Esophagus (tissue), 2 donors: ENCODE measurements around the gene IL36B. TPM values are rescaled to one million over a fixed set of nuclear protein-coding genes. Genes with fewer than 3 reads are reported as not detected.

Experiments used
- H3K27ac ChIP-seq, 2 donors: one replicate each; pipeline ENCODE4 v1.5.1; 2013; ENCODE audit warnings: low read depth in 2 of 2, mild to moderate bottlenecking in 2 of 2, inconsistent platforms in 1 of 2, low read length in 1 of 2, moderate library complexity in 1 of 2
- H3K27me3 ChIP-seq, 2 donors: one replicate each; pipeline ENCODE4 v1.6.1; 2013; ENCODE audit warnings: low read length in 2 of 2, control low read depth in 1 of 2, mild to moderate bottlenecking in 1 of 2; ENCODE audit not compliant: insufficient read depth in 2 of 2, control insufficient read depth in 1 of 2
- H3K36me3 ChIP-seq, 2 donors: one replicate each; pipeline ENCODE4 v1.6.1; 2013; ENCODE audit warnings: low read length in 1 of 2; ENCODE audit not compliant: control insufficient read depth in 2 of 2, insufficient read depth in 2 of 2
- H3K4me1 ChIP-seq, 2 donors: one replicate each; pipeline ENCODE4 v1.6.1; 2013; ENCODE audit warnings: low read length in 1 of 2; ENCODE audit not compliant: control insufficient read depth in 2 of 2, insufficient read depth in 2 of 2
- H3K4me3 ChIP-seq, 2 donors: one replicate each; pipeline ENCODE4 v1.5.1; 2013; ENCODE audit warnings: low read length in 2 of 2, mild to moderate bottlenecking in 2 of 2, low read depth in 1 of 2, moderate library complexity in 1 of 2
- H3K9me3 ChIP-seq, 2 donors: one replicate each; pipeline ENCODE4 v1.6.1; 2013; ENCODE audit warnings: mild to moderate bottlenecking in 2 of 2, low read depth in 1 of 2, low read length in 1 of 2, moderate library complexity in 1 of 2; ENCODE audit not compliant: control insufficient read depth in 2 of 2, insufficient read depth in 1 of 2
- WGBS, 2 donors: extraction: QIAGEN DNeasy Blood & Tissue Kit; methylation state at CpG; one replicate each; pipeline ENCODE4 v1.1.7; 2013; 5-methylcytosine and 5-hydroxymethylcytosine counted together
- polyA plus RNA-seq, 2 donors: library from polyadenylated mRNA; stranded (reverse); fragments of 200-250 nt; gene quantifications; one replicate each; pipeline ENCODE4 v1.2.3, GENCODE V29; 2013
- donor health status: healthy with polysubstance abuse.
- donor health status: Bipolar disorder and iron deficiency.

The IL36B gene
- polyA plus RNA-seq, 2 donors: 1.5 to 8.8 TPM

DNA sequence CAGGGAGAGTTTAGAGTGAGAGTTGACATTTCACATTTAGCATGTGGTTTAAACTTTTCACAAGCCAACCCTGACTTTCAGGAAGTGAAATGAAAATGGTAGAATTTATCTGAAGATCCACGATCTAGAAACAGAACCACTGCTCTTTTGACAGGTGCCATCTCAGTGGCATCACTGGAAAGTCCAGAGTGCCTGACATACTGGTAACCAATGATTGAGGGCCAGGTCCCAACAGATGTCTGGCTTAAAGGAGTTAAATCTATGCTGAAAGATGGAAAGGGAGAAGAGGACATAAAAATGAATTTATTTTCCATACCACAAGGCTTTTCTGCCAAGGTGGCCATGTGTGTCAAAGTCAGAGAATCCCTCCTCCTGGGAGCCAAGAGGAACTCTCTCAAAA is 72.1 kb downstream of the IL36B start:
- H3K4me1 ChIP-seq: no peaks in the 10 kb centered on the region

DNA sequence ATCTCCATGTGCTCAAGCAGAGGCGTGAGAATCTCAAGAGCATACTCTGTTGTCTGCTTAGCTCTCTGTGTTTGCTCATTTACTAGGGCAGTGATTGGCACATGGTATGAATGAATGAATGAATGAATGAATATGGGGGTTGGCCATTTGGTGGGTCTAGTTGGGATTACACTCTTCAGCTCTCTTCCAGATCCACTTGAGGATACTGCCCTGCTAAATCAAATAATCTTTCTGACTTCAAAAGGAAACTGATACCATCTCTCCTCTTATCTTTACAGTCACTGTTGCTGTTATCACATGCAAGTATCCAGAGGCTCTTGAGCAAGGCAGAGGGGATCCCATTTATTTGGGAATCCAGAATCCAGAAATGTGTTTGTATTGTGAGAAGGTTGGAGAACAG is 72.9 kb downstream of the IL36B start:
- Histone ChIP-seq H3K27ac (no peak overlapping the region), H3K27me3 (no peaks in the 10 kb centered on the region), H3K36me3 (no peaks in the 10 kb centered on the region), H3K4me1 (no peaks in the 10 kb centered on the region), H3K4me3 (no peak overlapping the region), H3K9me3 (no peaks in the 10 kb centered on the region)
- WGBS, 2 donors: 95 to 96% methylated on average over 1 of the region's 1 CpG

More for the DNA sequence above, 72.1 kb downstream of the IL36B start:
- H3K9me3 ChIP-seq: no peaks in the 10 kb centered on the region
- H3K4me3 ChIP-seq: no peak overlapping the region
- no peaks in the 10 kb centered on the region for H3K36me3 ChIP-seq
- no peaks in the 10 kb centered on the region for H3K27me3 ChIP-seq
- no peak overlapping the region for H3K27ac ChIP-seq
- WGBS, 2 donors: 52 to 56% methylated on average over 1 of the region's 1 CpG

DNA sequence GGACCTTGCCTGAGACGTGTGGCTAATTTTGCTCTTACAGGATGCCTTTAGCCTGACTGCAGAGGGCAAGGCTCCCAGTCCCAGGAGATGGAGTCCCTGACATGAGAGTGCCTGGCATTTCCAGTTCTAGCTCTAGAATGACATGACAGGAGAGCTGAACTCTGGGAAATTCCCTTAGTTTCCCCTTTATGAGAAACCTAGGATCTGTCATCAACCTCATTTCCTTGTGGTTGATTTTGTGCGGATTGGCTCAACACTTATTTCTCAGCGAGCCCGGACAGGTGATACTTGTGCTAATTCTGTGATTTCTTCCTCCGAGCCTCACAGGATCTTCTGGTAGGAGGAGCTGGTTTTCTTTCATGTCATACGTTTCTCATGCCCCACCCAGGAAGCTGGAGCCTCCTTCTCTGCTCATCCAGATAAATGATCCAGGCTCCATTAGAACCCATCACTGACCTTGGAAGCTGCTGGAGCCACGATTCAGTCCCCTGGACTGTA is 75.1 kb downstream of the IL36B start, which contains the start of gene IL36G:
Gene IL36G, plus strand, starts transcription at position 448 of the 498 bp plus-strand sequence. CDS start 633 bp downstream, outside the sequence.
- H3K27ac ChIP-seq: peak within 1 kb of the TSS in 1 of 2 donors; percentile 8
- H3K36me3 ChIP-seq: no peaks in the 10 kb centered on the region
- H3K9me3 ChIP-seq: no peaks in the 10 kb centered on the region
- 43 to 58% methylated on average over 7 of the region's 7 CpGs for WGBS, 2 donors
- H3K4me1 ChIP-seq: no peaks in the 10 kb centered on the region
- H3K27me3 ChIP-seq: no peaks in the 10 kb centered on the region
- no peak within 1 kb of the TSS for H3K4me3 ChIP-seq

Other genes with a start within 250 kb of the IL36B start
- gene IL1B, start 216.1 kb downstream of the IL36B start, polyA plus RNA-seq: 1 to 10 TPM; 1.9 to 4.3 TPM
- under 1 TPM; 0.06 to 0.12 TPM for gene IL37, start 141.7 kb downstream of the IL36B start, polyA plus RNA-seq
- 10 to 100 TPM in 1 of 2 donors, 1 to 10 TPM in 1; 6.2 to 54.5 TPM for gene IL36G, start 74.9 kb downstream of the IL36B start, polyA plus RNA-seq
- gene IL36A, start 47.4 kb downstream of the IL36B start, polyA plus RNA-seq: 100 to 1,000 TPM; 243 to 394 TPM
- 10 to 100 TPM; 25.9 to 38.4 TPM for gene IL36RN, start 6.3 kb upstream of the IL36B start, polyA plus RNA-seq
- under 1 TPM; 0.18 to 0.51 TPM for gene IL1F10, start 15.1 kb upstream of the IL36B start, polyA plus RNA-seq
- 1,000 to 10,000 TPM; 1,363 to 2,112 TPM for gene IL1RN, start 74.7 kb upstream of the IL36B start, polyA plus RNA-seq
- 10 to 100 TPM; 18.1 to 32.6 TPM for gene PSD4, start 121.1 kb upstream of the IL36B start, polyA plus RNA-seq
- gene PAX8, start 226.1 kb upstream of the IL36B start, polyA plus RNA-seq: 1 to 10 TPM in 1 of 2 donors, under 1 TPM in 1; 0.28 to 4.0 TPM